WTC11 (cell line): Measurements from ENCODE around the gene CLEC20A. TPM values are rescaled to one million over a fixed set of nuclear protein-coding genes. Genes with fewer than 3 reads are reported as not detected.

Experiments
- ATAC-seq: fragments of 200-7000 bp; cut with Tn5 transposase; 2 replicates; pipeline ENCODE4 v1.10.0; 2021; ENCODE audit warnings: mild to moderate bottlenecking, moderate library complexity
- CTCF ChIA-PET: fragments of 300-600 bp; sonication (Branson Sonifier 250); formaldehyde crosslinking; loops from one replicate; lab custom pipeline; 2021; ENCODE audit warnings: antibody characterized with exemption; lab: Charles Lee
- POLR2A ChIA-PET: fragments of 350-600 bp; sonication (Branson Sonifier 250); formaldehyde crosslinking; loops from one replicate; lab custom pipeline; 2021; ENCODE audit warnings: antibody characterized with exemption; lab: Charles Lee
- DNase-seq: peaks from one replicate; pipeline ENCODE4 v3.0.0; 2021; ENCODE audit warnings: low spot score
- H3K27ac Mint-ChIP-seq: 2 replicates; pipeline ENCODE4 v1.8.0; 2021; ENCODE audit warnings: mixed read lengths
- H3K27me3 Mint-ChIP-seq: 2 replicates; pipeline ENCODE4 v1.8.0; 2021; ENCODE audit warnings: low read depth, mild to moderate bottlenecking, moderate library complexity, mixed read lengths
- H3K36me3 Mint-ChIP-seq: 2 replicates; pipeline ENCODE4 v1.8.0; 2021; ENCODE audit warnings: mixed read lengths
- H3K4me1 Mint-ChIP-seq: 2 replicates; pipeline ENCODE4 v1.8.0; 2022; ENCODE audit warnings: mixed read lengths
- H3K4me3 Mint-ChIP-seq: 2 replicates; pipeline ENCODE4 v1.8.0; 2021; ENCODE audit warnings: mild to moderate bottlenecking, moderate library complexity, mixed read lengths
- H3K9me3 Mint-ChIP-seq: 2 replicates; pipeline ENCODE4 v1.8.0; 2021; ENCODE audit warnings: mixed read lengths
- ATF1 ChIP-seq: sonication (generic); formaldehyde crosslinking; IDR thresholded peaks from 2 replicates; pipeline ENCODE4 v1.8.1; 2023; ENCODE audit warnings: mild to moderate bottlenecking, moderate library complexity, missing genetic modification reagents
- ATF3 ChIP-seq: sonication (generic); formaldehyde crosslinking; conservative IDR thresholded peaks from 2 replicates; pipeline ENCODE4 v1.8.1; 2022; ENCODE audit warnings: mild to moderate bottlenecking, missing genetic modification reagents
- CREB1 ChIP-seq: sonication (generic); formaldehyde crosslinking; IDR thresholded peaks from 2 replicates; pipeline ENCODE4 v1.8.0; 2023; ENCODE audit warnings: mild to moderate bottlenecking, missing genetic modification reagents
- CREM ChIP-seq: sonication (generic); formaldehyde crosslinking; IDR thresholded peaks from 2 replicates; pipeline ENCODE4 v1.8.1; 2022; ENCODE audit warnings: mild to moderate bottlenecking, missing genetic modification reagents, moderate library complexity
- ERG ChIP-seq: fragments of 250-450 bp; sonication (Bioruptor Pico); IDR thresholded peaks from 2 replicates; pipeline ENCODE4 v1.8.0; 2021; ENCODE audit warnings: mild to moderate bottlenecking
- ESRRA ChIP-seq: sonication (generic); formaldehyde crosslinking; IDR thresholded peaks from 2 replicates; pipeline ENCODE4 v1.8.1; 2022; ENCODE audit warnings: mild to moderate bottlenecking, missing genetic modification reagents, borderline replicate concordance
- FOXK1 ChIP-seq: sonication (generic); formaldehyde crosslinking; IDR thresholded peaks from 2 replicates; pipeline ENCODE4 v1.8.0; 2022; ENCODE audit warnings: mild to moderate bottlenecking, moderate library complexity, missing genetic modification reagents
- IRF2 ChIP-seq: sonication (generic); formaldehyde crosslinking; IDR thresholded peaks from 2 replicates; pipeline ENCODE4 v1.8.0; 2022; ENCODE audit warnings: low read depth, missing genetic modification reagents, borderline replicate concordance
- NFYB ChIP-seq: sonication (generic); formaldehyde crosslinking; conservative IDR thresholded peaks from 2 replicates; pipeline ENCODE4 v1.8.0; 2022; ENCODE audit warnings: low read depth, missing genetic modification reagents
- OVOL2 ChIP-seq: fragments of 250-450 bp; sonication (Bioruptor Pico); IDR thresholded peaks from 2 replicates; pipeline ENCODE4 v1.9.0; 2021; ENCODE audit warnings: mild to moderate bottlenecking, borderline replicate concordance
- RELA ChIP-seq: sonication (generic); formaldehyde crosslinking; IDR thresholded peaks from 2 replicates; pipeline ENCODE4 v1.8.1; 2022; ENCODE audit warnings: missing genetic modification reagents, mild to moderate bottlenecking, borderline replicate concordance
- SMAD3 ChIP-seq: sonication (generic); formaldehyde crosslinking; IDR thresholded peaks from 2 replicates; pipeline ENCODE4 v1.8.0; 2022; ENCODE audit warnings: missing genetic modification reagents, mild to moderate bottlenecking, borderline replicate concordance
- SMAD4 ChIP-seq: sonication (generic); formaldehyde crosslinking; IDR thresholded peaks from 2 replicates; pipeline ENCODE4 v1.8.0; 2022; ENCODE audit warnings: mild to moderate bottlenecking, missing genetic modification reagents
- ZBTB43 ChIP-seq: sonication (generic); formaldehyde crosslinking; IDR thresholded peaks from 2 replicates; pipeline ENCODE4 v1.8.1; 2023; ENCODE audit warnings: mild to moderate bottlenecking, missing genetic modification reagents
- ZNF512 ChIP-seq: sonication (generic); formaldehyde crosslinking; IDR thresholded peaks from 2 replicates; pipeline ENCODE4 v1.8.1; 2022; ENCODE audit warnings: missing genetic modification reagents, borderline replicate concordance
- total RNA-seq: library from RNA; stranded (reverse); gene quantifications from 3 replicates; pipeline ENCODE4 v1.2.3, GENCODE V29; 2021
- TF ChIP-seq, protein P1 (sequence below): sonication (generic); formaldehyde crosslinking; IDR thresholded peaks from 2 replicates; pipeline ENCODE4 v1.8.1; 2023; ENCODE audit warnings: mild to moderate bottlenecking, missing genetic modification reagents, moderate library complexity
- TF ChIP-seq, protein P2 (sequence below): sonication (generic); formaldehyde crosslinking; IDR thresholded peaks from 2 replicates; pipeline ENCODE4 v1.8.1; 2023; ENCODE audit warnings: mild to moderate bottlenecking, missing genetic modification reagents
- TF ChIP-seq, protein P3 (sequence below): sonication (generic); formaldehyde crosslinking; IDR thresholded peaks from 2 replicates; pipeline ENCODE4 v1.8.0; 2022; ENCODE audit warnings: missing genetic modification reagents
- TF ChIP-seq, protein P4 (sequence below): fragments of 250-450 bp; sonication (Bioruptor Pico); IDR thresholded peaks from 2 replicates; pipeline ENCODE4 v2.1.2; 2022; ENCODE audit warnings: mild to moderate bottlenecking, moderate library complexity
- TF ChIP-seq, protein P5 (sequence below): sonication (generic); formaldehyde crosslinking; IDR thresholded peaks from 2 replicates; pipeline ENCODE4 v1.8.1; 2022; ENCODE audit warnings: low read depth, mild to moderate bottlenecking, moderate library complexity, missing genetic modification reagents, borderline replicate concordance

Gene CLEC20A
- total RNA-seq, 1 experiment from 2014 or later: not detected

DNA sequence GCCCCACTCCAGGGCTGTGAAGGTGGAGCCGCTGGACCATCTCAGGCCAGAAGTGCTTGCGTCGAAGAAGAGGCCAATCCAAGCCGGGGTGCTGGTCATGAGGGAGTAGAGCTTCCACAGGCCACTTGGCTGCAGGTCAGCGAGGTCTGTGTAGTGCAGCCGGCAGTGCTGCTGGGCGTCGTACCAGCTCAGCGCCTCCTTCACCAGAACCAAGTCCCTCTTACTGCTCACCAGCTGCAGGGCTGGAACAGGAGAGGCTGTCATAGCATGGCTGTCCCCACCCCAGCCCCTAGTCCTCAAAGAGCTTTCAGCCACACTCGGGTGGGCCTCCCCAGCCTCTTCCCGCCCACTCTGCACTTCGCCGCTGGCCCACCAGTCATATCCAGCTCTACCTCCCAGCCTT is 2.2 kb downstream of the CLEC20A start (continued):
- no peak for TF ChIP-seq IRF2 (CRISPR knock-in tag)
- no peak for TF ChIP-seq NFYB
- TF ChIP-seq RELA (CRISPR knock-in tag): no peak
- TF ChIP-seq ATF3 (CRISPR knock-in tag): no peak
- TF ChIP-seq, protein P1, sequence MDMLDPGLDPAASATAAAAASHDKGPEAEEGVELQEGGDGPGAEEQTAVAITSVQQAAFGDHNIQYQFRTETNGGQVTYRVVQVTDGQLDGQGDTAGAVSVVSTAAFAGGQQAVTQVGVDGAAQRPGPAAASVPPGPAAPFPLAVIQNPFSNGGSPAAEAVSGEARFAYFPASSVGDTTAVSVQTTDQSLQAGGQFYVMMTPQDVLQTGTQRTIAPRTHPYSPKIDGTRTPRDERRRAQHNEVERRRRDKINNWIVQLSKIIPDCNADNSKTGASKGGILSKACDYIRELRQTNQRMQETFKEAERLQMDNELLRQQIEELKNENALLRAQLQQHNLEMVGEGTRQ: no peak
- TF ChIP-seq, protein P2, sequence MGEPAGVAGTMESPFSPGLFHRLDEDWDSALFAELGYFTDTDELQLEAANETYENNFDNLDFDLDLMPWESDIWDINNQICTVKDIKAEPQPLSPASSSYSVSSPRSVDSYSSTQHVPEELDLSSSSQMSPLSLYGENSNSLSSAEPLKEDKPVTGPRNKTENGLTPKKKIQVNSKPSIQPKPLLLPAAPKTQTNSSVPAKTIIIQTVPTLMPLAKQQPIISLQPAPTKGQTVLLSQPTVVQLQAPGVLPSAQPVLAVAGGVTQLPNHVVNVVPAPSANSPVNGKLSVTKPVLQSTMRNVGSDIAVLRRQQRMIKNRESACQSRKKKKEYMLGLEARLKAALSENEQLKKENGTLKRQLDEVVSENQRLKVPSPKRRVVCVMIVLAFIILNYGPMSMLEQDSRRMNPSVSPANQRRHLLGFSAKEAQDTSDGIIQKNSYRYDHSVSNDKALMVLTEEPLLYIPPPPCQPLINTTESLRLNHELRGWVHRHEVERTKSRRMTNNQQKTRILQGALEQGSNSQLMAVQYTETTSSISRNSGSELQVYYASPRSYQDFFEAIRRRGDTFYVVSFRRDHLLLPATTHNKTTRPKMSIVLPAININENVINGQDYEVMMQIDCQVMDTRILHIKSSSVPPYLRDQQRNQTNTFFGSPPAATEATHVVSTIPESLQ (CRISPR knock-in tag): no peak
- TF ChIP-seq, protein P3, sequence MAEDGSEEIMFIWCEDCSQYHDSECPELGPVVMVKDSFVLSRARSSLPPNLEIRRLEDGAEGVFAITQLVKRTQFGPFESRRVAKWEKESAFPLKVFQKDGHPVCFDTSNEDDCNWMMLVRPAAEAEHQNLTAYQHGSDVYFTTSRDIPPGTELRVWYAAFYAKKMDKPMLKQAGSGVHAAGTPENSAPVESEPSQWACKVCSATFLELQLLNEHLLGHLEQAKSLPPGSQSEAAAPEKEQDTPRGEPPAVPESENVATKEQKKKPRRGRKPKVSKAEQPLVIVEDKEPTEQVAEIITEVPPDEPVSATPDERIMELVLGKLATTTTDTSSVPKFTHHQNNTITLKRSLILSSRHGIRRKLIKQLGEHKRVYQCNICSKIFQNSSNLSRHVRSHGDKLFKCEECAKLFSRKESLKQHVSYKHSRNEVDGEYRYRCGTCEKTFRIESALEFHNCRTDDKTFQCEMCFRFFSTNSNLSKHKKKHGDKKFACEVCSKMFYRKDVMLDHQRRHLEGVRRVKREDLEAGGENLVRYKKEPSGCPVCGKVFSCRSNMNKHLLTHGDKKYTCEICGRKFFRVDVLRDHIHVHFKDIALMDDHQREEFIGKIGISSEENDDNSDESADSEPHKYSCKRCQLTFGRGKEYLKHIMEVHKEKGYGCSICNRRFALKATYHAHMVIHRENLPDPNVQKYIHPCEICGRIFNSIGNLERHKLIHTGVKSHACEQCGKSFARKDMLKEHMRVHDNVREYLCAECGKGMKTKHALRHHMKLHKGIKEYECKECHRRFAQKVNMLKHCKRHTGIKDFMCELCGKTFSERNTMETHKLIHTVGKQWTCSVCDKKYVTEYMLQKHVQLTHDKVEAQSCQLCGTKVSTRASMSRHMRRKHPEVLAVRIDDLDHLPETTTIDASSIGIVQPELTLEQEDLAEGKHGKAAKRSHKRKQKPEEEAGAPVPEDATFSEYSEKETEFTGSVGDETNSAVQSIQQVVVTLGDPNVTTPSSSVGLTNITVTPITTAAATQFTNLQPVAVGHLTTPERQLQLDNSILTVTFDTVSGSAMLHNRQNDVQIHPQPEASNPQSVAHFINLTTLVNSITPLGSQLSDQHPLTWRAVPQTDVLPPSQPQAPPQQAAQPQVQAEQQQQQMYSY (CRISPR knock-in tag): no peak
- TF ChIP-seq, protein P4, sequence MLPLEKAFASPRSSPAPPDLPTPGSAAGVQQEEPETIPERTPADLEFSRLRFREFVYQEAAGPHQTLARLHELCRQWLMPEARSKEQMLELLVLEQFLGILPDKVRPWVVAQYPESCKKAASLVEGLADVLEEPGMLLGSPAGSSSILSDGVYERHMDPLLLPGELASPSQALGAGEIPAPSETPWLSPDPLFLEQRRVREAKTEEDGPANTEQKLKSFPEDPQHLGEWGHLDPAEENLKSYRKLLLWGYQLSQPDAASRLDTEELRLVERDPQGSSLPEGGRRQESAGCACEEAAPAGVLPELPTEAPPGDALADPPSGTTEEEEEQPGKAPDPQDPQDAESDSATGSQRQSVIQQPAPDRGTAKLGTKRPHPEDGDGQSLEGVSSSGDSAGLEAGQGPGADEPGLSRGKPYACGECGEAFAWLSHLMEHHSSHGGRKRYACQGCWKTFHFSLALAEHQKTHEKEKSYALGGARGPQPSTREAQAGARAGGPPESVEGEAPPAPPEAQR: no peak
- TF ChIP-seq SMAD3 (CRISPR knock-in tag): no peak
- TF ChIP-seq ESRRA (CRISPR knock-in tag): no peak
- TF ChIP-seq, all 79 proteins: peak for 0

DNA sequence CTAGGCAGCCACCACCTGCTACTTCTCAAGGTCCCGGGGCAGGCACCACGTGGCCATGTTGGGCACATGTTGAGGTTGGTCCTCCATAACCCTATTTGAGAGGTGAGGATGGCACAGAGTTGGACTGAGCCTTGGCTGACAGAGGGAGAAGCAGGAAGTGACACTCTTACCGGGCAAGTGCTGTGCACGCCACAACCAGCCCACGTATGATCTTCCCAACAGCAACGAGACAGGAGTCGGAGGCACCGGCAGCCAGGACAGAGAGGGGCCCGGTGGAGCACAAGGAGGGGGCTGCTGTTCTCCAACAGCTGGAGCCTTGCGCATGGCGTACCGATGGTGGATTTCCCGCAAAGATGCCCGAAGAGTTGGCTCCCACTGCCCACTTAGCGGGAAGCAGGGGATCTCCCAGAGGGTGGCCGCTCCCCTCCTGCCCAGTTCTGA is 3.4 kb downstream of the CLEC20A start:
- DNase-seq (no peak), ATAC-seq (no peak)
- Mint-ChIP-seq H3K4me1 (peaks cover 6% of the 10 kb centered on the region), H3K36me3 (no peaks in the 10 kb centered on the region), H3K27ac (no peak overlapping the region), H3K4me3 (no peak overlapping the region), H3K9me3 (no peaks in the 10 kb centered on the region), H3K27me3 (no peaks in the 10 kb centered on the region; the same call in 1 of the 2 replicates)
- ChIA-PET POLR2A (interaction anchor here (0.5 kb wide), 1 partner anchor 182 kb away, joined by 3 read pairs; no protein-coding TSS in a partner anchor), CTCF (interaction anchor here (1.4 to 2.2 kb wide), 2 partner anchors 8 to 11 kb away, joined by 3 to 21 read pairs; no protein-coding TSS in a partner anchor)
- TF ChIP-seq CREB1 (no peak), ZNF512 (CRISPR knock-in tag) (no peak), CREM (no peak), ATF3 (CRISPR knock-in tag) (no peak), ZBTB43 (no peak), OVOL2 (CRISPR knock-in tag) (no peak), SMAD4 (CRISPR knock-in tag) (no peak), ERG (CRISPR knock-in tag) (no peak), FOXK1 (CRISPR knock-in tag) (no peak), ATF1 (no peak)
- TF ChIP-seq, protein P5, sequence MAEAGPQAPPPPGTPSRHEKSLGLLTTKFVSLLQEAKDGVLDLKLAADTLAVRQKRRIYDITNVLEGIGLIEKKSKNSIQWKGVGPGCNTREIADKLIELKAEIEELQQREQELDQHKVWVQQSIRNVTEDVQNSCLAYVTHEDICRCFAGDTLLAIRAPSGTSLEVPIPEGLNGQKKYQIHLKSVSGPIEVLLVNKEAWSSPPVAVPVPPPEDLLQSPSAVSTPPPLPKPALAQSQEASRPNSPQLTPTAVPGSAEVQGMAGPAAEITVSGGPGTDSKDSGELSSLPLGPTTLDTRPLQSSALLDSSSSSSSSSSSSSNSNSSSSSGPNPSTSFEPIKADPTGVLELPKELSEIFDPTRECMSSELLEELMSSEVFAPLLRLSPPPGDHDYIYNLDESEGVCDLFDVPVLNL (CRISPR knock-in tag): no peak
